GM12891 (cell line): ENCODE results near the gene PLA2G2C.

ENCODE experiments used
- PAX5 ChIP-seq: IDR thresholded peaks from 2 replicates; pipeline ENCODE4 v1.6.1; 2011; ENCODE audit warnings: low read length, moderate library complexity, mild to moderate bottlenecking; ENCODE audit not compliant: insufficient read depth, severe bottlenecking
- POLR2A ChIP-seq: IDR thresholded peaks from 2 replicates; pipeline ENCODE4 v1.6.1; 2011; ENCODE audit warnings: low read depth, low read length, control low read depth
- POLR2AphosphoS5 ChIP-seq: IDR thresholded peaks from 2 replicates; pipeline ENCODE4 v1.6.1; 2011; ENCODE audit warnings: low read depth, low read length, control low read depth
- POU2F2 ChIP-seq: IDR thresholded peaks from 2 replicates; pipeline ENCODE4 v1.6.1; 2011; ENCODE audit warnings: low read depth, mild to moderate bottlenecking, control low read depth, low read length, moderate library complexity
- SPI1 ChIP-seq: IDR thresholded peaks from 2 replicates; pipeline ENCODE4 v1.6.1; 2011; ENCODE audit warnings: low read depth, low read length, control low read depth
- TAF1 ChIP-seq: IDR thresholded peaks from 2 replicates; pipeline ENCODE4 v1.6.1; 2011; ENCODE audit warnings: low read depth, low read length, control low read depth

- no peak for TF ChIP-seq POLR2A
- no peak for TF ChIP-seq POLR2AphosphoS5
- no peak for TF ChIP-seq SPI1
- no peak for TF ChIP-seq POU2F2
- no peak for TF ChIP-seq TAF1
- no peak for TF ChIP-seq PAX5
These were observed 42.1 kb upstream of the PLA2G2C start for GRCh38 chr1:20228314-20228825.
